Astrocyte of the cerebellum (primary cell): ENCODE results near the gene CRTAP.
A peak's percentile ranks its signal among the peaks of the same experiment; 100 is the strongest.

Experiments used
- DNase-seq: peaks from one replicate; pipeline ENCODE4 v3.0.0-alpha.2; 2011; ENCODE audit warnings: low read depth
- H3K4me3 ChIP-seq: 2 replicates; pipeline ENCODE4 v1.5.1; 2011; ENCODE audit warnings: mild to moderate bottlenecking, low read depth, low read length, moderate library complexity
- in situ Hi-C: cut with HindIII; loops from 2 replicates; pipeline ENCODE4 v1.10.0; 2017; ENCODE audit warnings: low sequenced_read_pairs
- TF ChIP-seq, protein P1 (sequence below): IDR thresholded peaks from 2 replicates; pipeline ENCODE4 v1.5.1; 2012; ENCODE audit warnings: low read length, low read depth, moderate library complexity, mild to moderate bottlenecking; ENCODE audit errors: missing control alignments

Gene CRTAP

DNA sequence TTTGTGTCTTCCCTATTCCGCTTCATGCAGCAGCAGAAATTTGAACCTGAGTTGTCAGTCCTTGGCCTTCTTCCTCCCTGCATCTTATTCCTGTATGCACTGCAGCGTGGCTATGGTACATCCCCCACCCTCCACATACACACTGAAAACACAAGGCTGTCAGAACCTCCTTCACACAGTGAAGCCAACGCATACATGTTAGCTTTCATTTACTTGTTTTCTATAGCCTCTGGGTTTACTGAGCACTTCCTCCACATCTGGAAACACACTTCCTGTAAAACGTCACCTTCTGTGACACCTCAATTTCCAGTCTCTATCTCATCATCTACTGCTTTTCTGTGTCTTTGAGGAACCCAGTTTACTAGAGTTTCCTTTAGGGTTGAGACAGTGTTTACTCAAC lies 57.8 kb downstream of the CRTAP start:
- no peak overlapping the region for H3K4me3 ChIP-seq
- no peak for DNase-seq
- in situ Hi-C loops: no loop called here
- TF ChIP-seq, protein P1, sequence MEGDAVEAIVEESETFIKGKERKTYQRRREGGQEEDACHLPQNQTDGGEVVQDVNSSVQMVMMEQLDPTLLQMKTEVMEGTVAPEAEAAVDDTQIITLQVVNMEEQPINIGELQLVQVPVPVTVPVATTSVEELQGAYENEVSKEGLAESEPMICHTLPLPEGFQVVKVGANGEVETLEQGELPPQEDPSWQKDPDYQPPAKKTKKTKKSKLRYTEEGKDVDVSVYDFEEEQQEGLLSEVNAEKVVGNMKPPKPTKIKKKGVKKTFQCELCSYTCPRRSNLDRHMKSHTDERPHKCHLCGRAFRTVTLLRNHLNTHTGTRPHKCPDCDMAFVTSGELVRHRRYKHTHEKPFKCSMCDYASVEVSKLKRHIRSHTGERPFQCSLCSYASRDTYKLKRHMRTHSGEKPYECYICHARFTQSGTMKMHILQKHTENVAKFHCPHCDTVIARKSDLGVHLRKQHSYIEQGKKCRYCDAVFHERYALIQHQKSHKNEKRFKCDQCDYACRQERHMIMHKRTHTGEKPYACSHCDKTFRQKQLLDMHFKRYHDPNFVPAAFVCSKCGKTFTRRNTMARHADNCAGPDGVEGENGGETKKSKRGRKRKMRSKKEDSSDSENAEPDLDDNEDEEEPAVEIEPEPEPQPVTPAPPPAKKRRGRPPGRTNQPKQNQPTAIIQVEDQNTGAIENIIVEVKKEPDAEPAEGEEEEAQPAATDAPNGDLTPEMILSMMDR: no peak

- H3K4me3 ChIP-seq: no peak overlapping the region
- DNase-seq: no peak
- TF ChIP-seq, protein P1: no peak
- in situ Hi-C loops: no loop called here
Observed at GRCh38 chr3:33173103-33173502, 59.3 kb downstream of the CRTAP start.

- no peak overlapping the region for H3K4me3 ChIP-seq
- TF ChIP-seq, protein P1: no peak
- DNase-seq: no peak
- in situ Hi-C loops: no loop called here
Observed at GRCh38 chr3:33173672-33174071, 59.9 kb downstream of the CRTAP start.

- H3K4me3 ChIP-seq: no peak overlapping the region
- no peak for DNase-seq
- in situ Hi-C loops: no loop called here
- TF ChIP-seq, protein P1: no peak
Observed at GRCh38 chr3:33174095-33174494, 60.3 kb downstream of the CRTAP start.

- in situ Hi-C loops: no loop called here
- DNase-seq: peak; percentile 19
- TF ChIP-seq, protein P1: no peak
- H3K4me3 ChIP-seq: no peak overlapping the region
Observed at GRCh38 chr3:33174711-33175414, 61.0 kb downstream of the CRTAP start.

GRCh38 chr3:33179132-33179531 lies 65.3 kb downstream of the CRTAP start:
- in situ Hi-C loops: no loop called here
- TF ChIP-seq, protein P1: no peak
- no peak overlapping the region for H3K4me3 ChIP-seq
- DNase-seq: no peak
